Astrocyte (in vitro differentiated cells and primary cell): ENCODE data around the gene ZNF213. TPM values are rescaled to one million over a fixed set of nuclear protein-coding genes. Genes with fewer than 3 reads are reported as not detected.
A peak's percentile ranks its signal among the peaks of the same experiment; 100 is the strongest.

Source experiments
- DNase-seq: peaks from one replicate; pipeline ENCODE4 v3.0.0-alpha.2; 2010; ENCODE audit warnings: low read depth
- FAIRE-seq: peaks from 2 replicates; lab custom pipeline; 2011; peaks lifted over from hg19 to GRCh38; lab: Jason Lieb, UNC
- H2AFZ ChIP-seq: 2 replicates; pipeline ENCODE4 v1.6.0; 2012; ENCODE audit warnings: low read depth, low read length, inconsistent platforms
- H3K27ac ChIP-seq: 2 replicates; pipeline ENCODE4 v1.5.1; 2011; ENCODE audit warnings: low read depth, low read length, inconsistent platforms
- H3K27me3 ChIP-seq: 2 replicates; pipeline ENCODE4 v1.6.0; 2011; ENCODE audit warnings: low read length, inconsistent platforms; ENCODE audit not compliant: insufficient read depth
- H3K36me3 ChIP-seq: 2 replicates; pipeline ENCODE4 v1.5.1; 2011; ENCODE audit warnings: low read length, inconsistent platforms; ENCODE audit not compliant: insufficient read depth
- H3K4me1 ChIP-seq: 2 replicates; pipeline ENCODE4 v1.5.1; 2011; ENCODE audit warnings: low read length, inconsistent platforms; ENCODE audit not compliant: insufficient read depth
- H3K4me2 ChIP-seq: 2 replicates; pipeline ENCODE4 v1.6.0; 2012; ENCODE audit warnings: low read length, inconsistent platforms
- H3K4me3 ChIP-seq: 2 replicates; pipeline ENCODE4 v1.5.1; 2011; ENCODE audit warnings: low read depth, mild to moderate bottlenecking, low read length, inconsistent platforms; ENCODE audit not compliant: insufficient read depth
- H3K79me2 ChIP-seq: 2 replicates; pipeline ENCODE4 v1.6.0; 2012; ENCODE audit warnings: mild to moderate bottlenecking, low read length, inconsistent platforms; ENCODE audit not compliant: insufficient read depth
- H3K9ac ChIP-seq: 2 replicates; pipeline ENCODE4 v1.6.0; 2012; ENCODE audit warnings: mild to moderate bottlenecking, low read length, inconsistent platforms
- H3K9me3 ChIP-seq: 2 replicates; pipeline ENCODE4 v1.5.1; 2012; ENCODE audit warnings: low read depth, mild to moderate bottlenecking, low read length, inconsistent platforms; ENCODE audit not compliant: insufficient read depth
- H4K20me1 ChIP-seq: 2 replicates; pipeline ENCODE4 v1.6.0; 2012; ENCODE audit warnings: low read length, inconsistent platforms; ENCODE audit not compliant: insufficient read depth
- H3K27ac Mint-ChIP-seq: one replicate; pipeline ENCODE4 v1.8.0; 2021; ENCODE audit warnings: mild to moderate bottlenecking, mixed read lengths; ENCODE audit not compliant: unreplicated experiment
- H3K27me3 Mint-ChIP-seq: one replicate; pipeline ENCODE4 v1.8.0; 2021; ENCODE audit warnings: low read depth, mixed read lengths; ENCODE audit not compliant: unreplicated experiment
- H3K36me3 Mint-ChIP-seq: one replicate; pipeline ENCODE4 v1.8.0; 2021; ENCODE audit warnings: low read depth, mixed read lengths; ENCODE audit not compliant: unreplicated experiment
- H3K4me1 Mint-ChIP-seq: one replicate; pipeline ENCODE4 v1.8.0; 2021; ENCODE audit warnings: low read depth, mixed read lengths; ENCODE audit not compliant: unreplicated experiment
- H3K4me3 Mint-ChIP-seq: one replicate; pipeline ENCODE4 v1.8.0; 2021; ENCODE audit warnings: mild to moderate bottlenecking, moderate library complexity, mixed read lengths; ENCODE audit not compliant: unreplicated experiment
- H3K9me3 Mint-ChIP-seq: one replicate; pipeline ENCODE4 v1.8.0; 2021; ENCODE audit warnings: mild to moderate bottlenecking, mixed read lengths; ENCODE audit not compliant: unreplicated experiment
- EZH2 ChIP-seq: IDR thresholded peaks from 2 replicates; pipeline ENCODE4 v1.6.1; 2012; ENCODE audit warnings: mild to moderate bottlenecking, low read length, inconsistent platforms; ENCODE audit not compliant: insufficient read depth
- total RNA-seq: library from RNA; stranded (reverse); gene quantifications from 2 replicates; pipeline ENCODE4 v1.2.1, GENCODE V29; 2021
- TF ChIP-seq, protein P1 (sequence below): IDR thresholded peaks from 2 replicates; pipeline ENCODE4 v1.5.1; 2011; ENCODE audit warnings: low read depth, mild to moderate bottlenecking, inconsistent platforms, low read length, moderate library complexity; ENCODE audit not compliant: insufficient read depth

ZNF213 gene
- total RNA-seq, 1 donor from 2014 or later = 12.0 TPM

DNA sequence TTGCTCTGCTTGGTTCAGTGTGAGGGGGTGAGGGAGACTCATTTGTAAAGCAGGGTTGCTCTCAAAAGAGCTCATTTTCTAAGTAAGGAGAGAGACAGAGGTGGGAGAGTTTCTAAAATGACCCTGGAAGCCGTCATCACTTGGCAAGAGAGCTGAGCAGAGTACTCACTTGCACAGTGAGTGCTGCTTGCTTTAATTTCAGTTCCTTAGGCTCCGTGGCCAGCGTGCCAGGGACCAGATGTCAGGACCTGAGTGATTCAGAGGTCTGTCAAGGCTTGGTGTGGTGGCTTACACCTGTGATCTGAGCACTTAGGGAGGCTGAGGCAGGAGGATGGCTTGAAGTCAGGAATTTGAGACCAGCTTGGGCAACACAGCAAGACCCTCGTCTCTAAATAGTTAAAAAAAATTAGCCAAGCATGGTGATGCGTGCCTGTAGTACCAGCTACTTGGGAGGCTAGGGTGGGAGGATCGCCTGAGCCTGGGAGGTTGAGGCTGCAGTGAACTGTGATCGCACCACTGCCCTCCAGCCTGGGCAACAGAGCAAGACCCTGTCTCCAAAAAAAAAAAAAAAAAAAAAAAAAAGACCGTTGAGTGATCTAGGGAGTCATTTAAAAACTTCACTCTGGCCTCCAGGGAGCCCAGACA lies 11.8 kb upstream of the ZNF213 start:
- peaks cover 5% of the 10 kb centered on the region for H3K36me3 ChIP-seq
- H3K9me3 Mint-ChIP-seq = no peaks in the 10 kb centered on the region
- peak overlapping the region; percentile 99 for H3K4me2 ChIP-seq
- no peaks in the 10 kb centered on the region for H3K79me2 ChIP-seq
- no peak for DNase-seq
- H3K36me3 Mint-ChIP-seq = peaks cover 3% of the 10 kb centered on the region
- no peak for FAIRE-seq
- H2AFZ ChIP-seq = no peak overlapping the region
- peak overlapping the region; percentile 88 for H3K4me3 Mint-ChIP-seq
- peaks cover 5% of the 10 kb centered on the region for H3K4me1 ChIP-seq
- no peaks in the 10 kb centered on the region for H3K27me3 ChIP-seq
- no peak overlapping the region for H3K9ac ChIP-seq
- H3K9me3 ChIP-seq = no peaks in the 10 kb centered on the region
- no peaks in the 10 kb centered on the region for H4K20me1 ChIP-seq
- TF ChIP-seq, protein P1, sequence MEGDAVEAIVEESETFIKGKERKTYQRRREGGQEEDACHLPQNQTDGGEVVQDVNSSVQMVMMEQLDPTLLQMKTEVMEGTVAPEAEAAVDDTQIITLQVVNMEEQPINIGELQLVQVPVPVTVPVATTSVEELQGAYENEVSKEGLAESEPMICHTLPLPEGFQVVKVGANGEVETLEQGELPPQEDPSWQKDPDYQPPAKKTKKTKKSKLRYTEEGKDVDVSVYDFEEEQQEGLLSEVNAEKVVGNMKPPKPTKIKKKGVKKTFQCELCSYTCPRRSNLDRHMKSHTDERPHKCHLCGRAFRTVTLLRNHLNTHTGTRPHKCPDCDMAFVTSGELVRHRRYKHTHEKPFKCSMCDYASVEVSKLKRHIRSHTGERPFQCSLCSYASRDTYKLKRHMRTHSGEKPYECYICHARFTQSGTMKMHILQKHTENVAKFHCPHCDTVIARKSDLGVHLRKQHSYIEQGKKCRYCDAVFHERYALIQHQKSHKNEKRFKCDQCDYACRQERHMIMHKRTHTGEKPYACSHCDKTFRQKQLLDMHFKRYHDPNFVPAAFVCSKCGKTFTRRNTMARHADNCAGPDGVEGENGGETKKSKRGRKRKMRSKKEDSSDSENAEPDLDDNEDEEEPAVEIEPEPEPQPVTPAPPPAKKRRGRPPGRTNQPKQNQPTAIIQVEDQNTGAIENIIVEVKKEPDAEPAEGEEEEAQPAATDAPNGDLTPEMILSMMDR = no peak
- TF ChIP-seq EZH2 = no peak
- no peaks in the 10 kb centered on the region for H3K27me3 Mint-ChIP-seq
- H3K27ac ChIP-seq = no peak overlapping the region
- H3K4me1 Mint-ChIP-seq = peaks cover 8% of the 10 kb centered on the region
- no peak overlapping the region for H3K4me3 ChIP-seq
- H3K27ac Mint-ChIP-seq = no peak overlapping the region

DNA sequence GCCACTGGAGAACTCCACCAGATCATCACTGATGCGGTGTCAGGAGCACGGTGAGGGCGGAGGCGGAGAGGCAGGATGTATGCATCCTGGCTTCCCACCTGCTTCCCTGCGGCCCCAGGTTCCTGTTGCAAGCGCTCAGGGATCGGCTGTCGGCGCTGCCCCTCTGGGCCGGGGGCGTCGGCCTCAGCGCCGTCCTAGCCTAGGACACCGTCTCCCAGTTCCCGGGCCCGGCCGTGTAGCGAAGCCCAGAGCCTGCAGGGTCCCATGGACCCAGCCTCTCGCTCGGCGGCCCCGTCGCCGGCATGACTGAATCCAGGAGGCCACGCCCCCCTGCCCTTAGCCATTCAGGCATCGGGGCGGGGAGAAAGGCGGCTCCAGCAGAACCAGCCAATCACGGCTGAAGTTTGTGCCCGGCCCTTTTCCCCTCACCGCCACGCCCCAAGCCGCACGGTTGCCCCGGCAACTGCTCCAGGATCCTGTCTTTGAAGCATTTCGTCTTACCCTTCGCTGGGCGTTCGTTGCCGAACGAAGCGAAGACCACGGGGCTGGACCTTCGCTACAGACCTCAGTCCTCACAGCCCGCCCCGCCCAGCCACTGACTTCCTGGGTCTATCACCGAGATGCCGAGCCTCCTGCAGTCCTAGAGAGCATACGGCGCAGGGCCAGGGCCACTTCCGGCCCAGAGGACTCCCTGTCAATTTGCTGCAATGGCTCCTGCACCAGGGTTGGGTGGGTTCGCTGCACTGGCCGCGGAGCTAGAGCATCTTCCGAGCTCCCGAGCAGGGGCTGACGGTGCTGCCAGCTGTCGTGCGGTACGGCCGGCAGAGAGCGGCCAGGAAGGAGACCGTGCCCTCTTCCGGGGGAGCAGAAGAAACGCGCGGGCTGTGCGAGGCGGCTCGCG lies 10.6 kb upstream of the ZNF213 start:
- H3K9me3 ChIP-seq = no peaks in the 10 kb centered on the region
- H3K4me3 ChIP-seq = peak overlapping the region; percentile 89
- H3K4me2 ChIP-seq = peak overlapping the region; percentile 99
- H3K27me3 ChIP-seq = no peaks in the 10 kb centered on the region
- H4K20me1 ChIP-seq = no peaks in the 10 kb centered on the region
- no peak for FAIRE-seq
- peaks cover 7% of the 10 kb centered on the region for H3K4me1 Mint-ChIP-seq
- TF ChIP-seq, protein P1 = no peak
- TF ChIP-seq EZH2 = no peak
- H3K36me3 Mint-ChIP-seq = peaks cover 3% of the 10 kb centered on the region
- no peaks in the 10 kb centered on the region for H3K9me3 Mint-ChIP-seq
- H3K79me2 ChIP-seq = no peaks in the 10 kb centered on the region
- peak overlapping the region; percentile 82 for H3K9ac ChIP-seq
- peaks cover 8% of the 10 kb centered on the region for H3K36me3 ChIP-seq
- H3K4me1 ChIP-seq = peaks cover 7% of the 10 kb centered on the region
- peak overlapping the region; percentile 88 for H3K4me3 Mint-ChIP-seq
- H3K27ac Mint-ChIP-seq = peak overlapping the region; percentile 72
- H3K27ac ChIP-seq = peak overlapping the region; percentile 31
- peak; percentile 83 for DNase-seq
- no peaks in the 10 kb centered on the region for H3K27me3 Mint-ChIP-seq
- peak overlapping the region; percentile 93 for H2AFZ ChIP-seq
